Measurements from ENCODE around the gene ARCN1. TPM values are rescaled to one million over a fixed set of nuclear protein-coding genes. Genes with fewer than 3 reads are reported as not detected.

ARCN1 gene
- total and polyA plus RNA-seq, 9 of the 15 experiments (the other 6 are each of a cell fraction or from before 2014, with no cell fraction given) = 30.0 to 224 (median 76.4) TPM

DNA sequence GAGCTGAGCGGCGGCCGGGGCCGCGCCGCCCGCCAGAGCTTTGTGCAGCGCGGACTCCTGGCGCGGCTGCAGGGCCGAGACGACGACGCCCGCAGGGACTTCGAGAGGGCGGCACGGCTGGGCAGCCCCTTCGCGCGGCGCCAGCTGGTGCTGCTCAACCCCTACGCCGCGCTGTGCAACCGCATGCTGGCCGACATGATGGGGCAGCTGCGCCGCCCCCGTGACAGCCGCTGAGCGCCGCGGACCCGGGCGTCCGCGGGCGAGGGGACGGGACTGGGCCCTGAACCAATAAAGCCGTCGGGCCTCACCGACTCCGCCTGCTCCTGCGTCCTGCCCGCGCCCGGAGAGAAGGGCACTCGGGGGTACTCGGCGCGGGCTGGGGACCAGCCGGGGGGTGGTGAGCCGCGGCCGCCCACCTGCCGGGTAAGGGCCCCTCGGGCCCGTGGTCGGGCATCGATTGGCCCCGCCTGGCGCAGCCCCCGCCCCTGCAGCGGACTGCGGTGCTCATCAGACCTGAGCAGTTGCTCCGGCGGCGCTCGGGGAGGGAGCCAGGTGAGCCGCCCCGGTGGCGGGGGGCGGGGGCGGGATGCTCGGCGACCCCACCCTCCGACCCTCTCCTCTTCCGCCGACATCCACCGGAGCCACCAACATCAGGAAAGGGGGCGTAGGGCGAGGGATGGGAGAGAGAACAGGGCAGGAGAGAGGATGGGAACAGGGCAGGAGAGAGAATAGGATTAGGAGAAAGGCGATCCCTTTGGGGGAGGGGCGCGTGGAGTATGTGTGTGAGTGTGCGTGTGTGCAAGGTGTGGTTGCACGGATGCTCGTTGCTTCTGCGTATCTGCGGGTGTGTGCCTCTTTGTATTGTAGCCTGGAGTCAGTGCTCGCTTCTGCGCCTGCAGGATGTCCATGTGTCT, 41.3 kb upstream of the ARCN1 start, which contains the start of gene TMEM25 (continued):
- TF ChIP-seq, protein P1, sequence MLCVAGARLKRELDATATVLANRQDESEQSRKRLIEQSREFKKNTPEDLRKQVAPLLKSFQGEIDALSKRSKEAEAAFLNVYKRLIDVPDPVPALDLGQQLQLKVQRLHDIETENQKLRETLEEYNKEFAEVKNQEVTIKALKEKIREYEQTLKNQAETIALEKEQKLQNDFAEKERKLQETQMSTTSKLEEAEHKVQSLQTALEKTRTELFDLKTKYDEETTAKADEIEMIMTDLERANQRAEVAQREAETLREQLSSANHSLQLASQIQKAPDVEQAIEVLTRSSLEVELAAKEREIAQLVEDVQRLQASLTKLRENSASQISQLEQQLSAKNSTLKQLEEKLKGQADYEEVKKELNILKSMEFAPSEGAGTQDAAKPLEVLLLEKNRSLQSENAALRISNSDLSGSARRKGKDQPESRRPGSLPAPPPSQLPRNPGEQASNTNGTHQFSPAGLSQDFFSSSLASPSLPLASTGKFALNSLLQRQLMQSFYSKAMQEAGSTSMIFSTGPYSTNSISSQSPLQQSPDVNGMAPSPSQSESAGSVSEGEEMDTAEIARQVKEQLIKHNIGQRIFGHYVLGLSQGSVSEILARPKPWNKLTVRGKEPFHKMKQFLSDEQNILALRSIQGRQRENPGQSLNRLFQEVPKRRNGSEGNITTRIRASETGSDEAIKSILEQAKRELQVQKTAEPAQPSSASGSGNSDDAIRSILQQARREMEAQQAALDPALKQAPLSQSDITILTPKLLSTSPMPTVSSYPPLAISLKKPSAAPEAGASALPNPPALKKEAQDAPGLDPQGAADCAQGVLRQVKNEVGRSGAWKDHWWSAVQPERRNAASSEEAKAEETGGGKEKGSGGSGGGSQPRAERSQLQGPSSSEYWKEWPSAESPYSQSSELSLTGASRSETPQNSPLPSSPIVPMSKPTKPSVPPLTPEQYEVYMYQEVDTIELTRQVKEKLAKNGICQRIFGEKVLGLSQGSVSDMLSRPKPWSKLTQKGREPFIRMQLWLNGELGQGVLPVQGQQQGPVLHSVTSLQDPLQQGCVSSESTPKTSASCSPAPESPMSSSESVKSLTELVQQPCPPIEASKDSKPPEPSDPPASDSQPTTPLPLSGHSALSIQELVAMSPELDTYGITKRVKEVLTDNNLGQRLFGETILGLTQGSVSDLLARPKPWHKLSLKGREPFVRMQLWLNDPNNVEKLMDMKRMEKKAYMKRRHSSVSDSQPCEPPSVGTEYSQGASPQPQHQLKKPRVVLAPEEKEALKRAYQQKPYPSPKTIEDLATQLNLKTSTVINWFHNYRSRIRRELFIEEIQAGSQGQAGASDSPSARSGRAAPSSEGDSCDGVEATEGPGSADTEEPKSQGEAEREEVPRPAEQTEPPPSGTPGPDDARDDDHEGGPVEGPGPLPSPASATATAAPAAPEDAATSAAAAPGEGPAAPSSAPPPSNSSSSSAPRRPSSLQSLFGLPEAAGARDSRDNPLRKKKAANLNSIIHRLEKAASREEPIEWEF (CRISPR knock-in tag; IDR thresholded peaks at IDR 0.05) = no peak
- TF ChIP-seq, protein P2, sequence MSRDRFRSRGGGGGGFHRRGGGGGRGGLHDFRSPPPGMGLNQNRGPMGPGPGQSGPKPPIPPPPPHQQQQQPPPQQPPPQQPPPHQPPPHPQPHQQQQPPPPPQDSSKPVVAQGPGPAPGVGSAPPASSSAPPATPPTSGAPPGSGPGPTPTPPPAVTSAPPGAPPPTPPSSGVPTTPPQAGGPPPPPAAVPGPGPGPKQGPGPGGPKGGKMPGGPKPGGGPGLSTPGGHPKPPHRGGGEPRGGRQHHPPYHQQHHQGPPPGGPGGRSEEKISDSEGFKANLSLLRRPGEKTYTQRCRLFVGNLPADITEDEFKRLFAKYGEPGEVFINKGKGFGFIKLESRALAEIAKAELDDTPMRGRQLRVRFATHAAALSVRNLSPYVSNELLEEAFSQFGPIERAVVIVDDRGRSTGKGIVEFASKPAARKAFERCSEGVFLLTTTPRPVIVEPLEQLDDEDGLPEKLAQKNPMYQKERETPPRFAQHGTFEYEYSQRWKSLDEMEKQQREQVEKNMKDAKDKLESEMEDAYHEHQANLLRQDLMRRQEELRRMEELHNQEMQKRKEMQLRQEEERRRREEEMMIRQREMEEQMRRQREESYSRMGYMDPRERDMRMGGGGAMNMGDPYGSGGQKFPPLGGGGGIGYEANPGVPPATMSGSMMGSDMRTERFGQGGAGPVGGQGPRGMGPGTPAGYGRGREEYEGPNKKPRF (IDR thresholded peaks at IDR 0.05; ENCODE audit: low read depth, low read length) = no peak
- TF ChIP-seq, protein P3, sequence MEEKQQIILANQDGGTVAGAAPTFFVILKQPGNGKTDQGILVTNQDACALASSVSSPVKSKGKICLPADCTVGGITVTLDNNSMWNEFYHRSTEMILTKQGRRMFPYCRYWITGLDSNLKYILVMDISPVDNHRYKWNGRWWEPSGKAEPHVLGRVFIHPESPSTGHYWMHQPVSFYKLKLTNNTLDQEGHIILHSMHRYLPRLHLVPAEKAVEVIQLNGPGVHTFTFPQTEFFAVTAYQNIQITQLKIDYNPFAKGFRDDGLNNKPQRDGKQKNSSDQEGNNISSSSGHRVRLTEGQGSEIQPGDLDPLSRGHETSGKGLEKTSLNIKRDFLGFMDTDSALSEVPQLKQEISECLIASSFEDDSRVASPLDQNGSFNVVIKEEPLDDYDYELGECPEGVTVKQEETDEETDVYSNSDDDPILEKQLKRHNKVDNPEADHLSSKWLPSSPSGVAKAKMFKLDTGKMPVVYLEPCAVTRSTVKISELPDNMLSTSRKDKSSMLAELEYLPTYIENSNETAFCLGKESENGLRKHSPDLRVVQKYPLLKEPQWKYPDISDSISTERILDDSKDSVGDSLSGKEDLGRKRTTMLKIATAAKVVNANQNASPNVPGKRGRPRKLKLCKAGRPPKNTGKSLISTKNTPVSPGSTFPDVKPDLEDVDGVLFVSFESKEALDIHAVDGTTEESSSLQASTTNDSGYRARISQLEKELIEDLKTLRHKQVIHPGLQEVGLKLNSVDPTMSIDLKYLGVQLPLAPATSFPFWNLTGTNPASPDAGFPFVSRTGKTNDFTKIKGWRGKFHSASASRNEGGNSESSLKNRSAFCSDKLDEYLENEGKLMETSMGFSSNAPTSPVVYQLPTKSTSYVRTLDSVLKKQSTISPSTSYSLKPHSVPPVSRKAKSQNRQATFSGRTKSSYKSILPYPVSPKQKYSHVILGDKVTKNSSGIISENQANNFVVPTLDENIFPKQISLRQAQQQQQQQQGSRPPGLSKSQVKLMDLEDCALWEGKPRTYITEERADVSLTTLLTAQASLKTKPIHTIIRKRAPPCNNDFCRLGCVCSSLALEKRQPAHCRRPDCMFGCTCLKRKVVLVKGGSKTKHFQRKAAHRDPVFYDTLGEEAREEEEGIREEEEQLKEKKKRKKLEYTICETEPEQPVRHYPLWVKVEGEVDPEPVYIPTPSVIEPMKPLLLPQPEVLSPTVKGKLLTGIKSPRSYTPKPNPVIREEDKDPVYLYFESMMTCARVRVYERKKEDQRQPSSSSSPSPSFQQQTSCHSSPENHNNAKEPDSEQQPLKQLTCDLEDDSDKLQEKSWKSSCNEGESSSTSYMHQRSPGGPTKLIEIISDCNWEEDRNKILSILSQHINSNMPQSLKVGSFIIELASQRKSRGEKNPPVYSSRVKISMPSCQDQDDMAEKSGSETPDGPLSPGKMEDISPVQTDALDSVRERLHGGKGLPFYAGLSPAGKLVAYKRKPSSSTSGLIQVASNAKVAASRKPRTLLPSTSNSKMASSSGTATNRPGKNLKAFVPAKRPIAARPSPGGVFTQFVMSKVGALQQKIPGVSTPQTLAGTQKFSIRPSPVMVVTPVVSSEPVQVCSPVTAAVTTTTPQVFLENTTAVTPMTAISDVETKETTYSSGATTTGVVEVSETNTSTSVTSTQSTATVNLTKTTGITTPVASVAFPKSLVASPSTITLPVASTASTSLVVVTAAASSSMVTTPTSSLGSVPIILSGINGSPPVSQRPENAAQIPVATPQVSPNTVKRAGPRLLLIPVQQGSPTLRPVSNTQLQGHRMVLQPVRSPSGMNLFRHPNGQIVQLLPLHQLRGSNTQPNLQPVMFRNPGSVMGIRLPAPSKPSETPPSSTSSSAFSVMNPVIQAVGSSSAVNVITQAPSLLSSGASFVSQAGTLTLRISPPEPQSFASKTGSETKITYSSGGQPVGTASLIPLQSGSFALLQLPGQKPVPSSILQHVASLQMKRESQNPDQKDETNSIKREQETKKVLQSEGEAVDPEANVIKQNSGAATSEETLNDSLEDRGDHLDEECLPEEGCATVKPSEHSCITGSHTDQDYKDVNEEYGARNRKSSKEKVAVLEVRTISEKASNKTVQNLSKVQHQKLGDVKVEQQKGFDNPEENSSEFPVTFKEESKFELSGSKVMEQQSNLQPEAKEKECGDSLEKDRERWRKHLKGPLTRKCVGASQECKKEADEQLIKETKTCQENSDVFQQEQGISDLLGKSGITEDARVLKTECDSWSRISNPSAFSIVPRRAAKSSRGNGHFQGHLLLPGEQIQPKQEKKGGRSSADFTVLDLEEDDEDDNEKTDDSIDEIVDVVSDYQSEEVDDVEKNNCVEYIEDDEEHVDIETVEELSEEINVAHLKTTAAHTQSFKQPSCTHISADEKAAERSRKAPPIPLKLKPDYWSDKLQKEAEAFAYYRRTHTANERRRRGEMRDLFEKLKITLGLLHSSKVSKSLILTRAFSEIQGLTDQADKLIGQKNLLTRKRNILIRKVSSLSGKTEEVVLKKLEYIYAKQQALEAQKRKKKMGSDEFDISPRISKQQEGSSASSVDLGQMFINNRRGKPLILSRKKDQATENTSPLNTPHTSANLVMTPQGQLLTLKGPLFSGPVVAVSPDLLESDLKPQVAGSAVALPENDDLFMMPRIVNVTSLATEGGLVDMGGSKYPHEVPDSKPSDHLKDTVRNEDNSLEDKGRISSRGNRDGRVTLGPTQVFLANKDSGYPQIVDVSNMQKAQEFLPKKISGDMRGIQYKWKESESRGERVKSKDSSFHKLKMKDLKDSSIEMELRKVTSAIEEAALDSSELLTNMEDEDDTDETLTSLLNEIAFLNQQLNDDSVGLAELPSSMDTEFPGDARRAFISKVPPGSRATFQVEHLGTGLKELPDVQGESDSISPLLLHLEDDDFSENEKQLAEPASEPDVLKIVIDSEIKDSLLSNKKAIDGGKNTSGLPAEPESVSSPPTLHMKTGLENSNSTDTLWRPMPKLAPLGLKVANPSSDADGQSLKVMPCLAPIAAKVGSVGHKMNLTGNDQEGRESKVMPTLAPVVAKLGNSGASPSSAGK (IDR thresholded peaks at IDR 0.05) = peak; percentile 79
- TF ChIP-seq DIDO1 (tag; IDR thresholded peaks at IDR 0.05; ENCODE audit: low read depth) (peak; percentile 56; the same call in 1 of the 2 replicates), PRPF4 (IDR thresholded peaks at IDR 0.05; ENCODE audit: insufficient read depth, low read depth, low read length, poor library complexity, severe bottlenecking) (peak; percentile 52)

Measured in K562 (cell line).